H9 (cell line): ENCODE results near the gene SPATS1. TPM values are rescaled to one million over a fixed set of nuclear protein-coding genes. Genes with fewer than 3 reads are reported as not detected.

Experiments used
- DNase-seq: peaks from one replicate; pipeline ENCODE4 v3.0.0-alpha.2; 2017
- H2AFZ ChIP-seq: one replicate; pipeline ENCODE4 v1.6.1; 2013; ENCODE audit warnings: mild to moderate bottlenecking, low read length, control low read depth, moderate library complexity
- H2AK5ac ChIP-seq: 2 replicates; pipeline ENCODE4 v1.6.1; 2013; ENCODE audit warnings: low read length, control low read depth, mixed read lengths; ENCODE audit not compliant: insufficient read length
- H2BK120ac ChIP-seq: one replicate; pipeline ENCODE4 v1.6.1; 2013; ENCODE audit warnings: low read depth, mild to moderate bottlenecking, low read length, control low read depth, inconsistent platforms; ENCODE audit not compliant: poor library complexity, severe bottlenecking
- H2BK12ac ChIP-seq: 2 replicates; pipeline ENCODE4 v1.6.1; 2013; ENCODE audit warnings: low read length, control low read depth, mixed read lengths, low read depth; ENCODE audit not compliant: insufficient read length
- H2BK15ac ChIP-seq: 2 replicates; pipeline ENCODE4 v1.6.1; 2013; ENCODE audit warnings: low read depth, low read length, control low read depth
- H2BK20ac ChIP-seq: one replicate; pipeline ENCODE4 v1.6.1; 2013; ENCODE audit warnings: low read depth, mild to moderate bottlenecking, low read length, control low read depth, inconsistent platforms; ENCODE audit not compliant: poor library complexity, severe bottlenecking
- H2BK5ac ChIP-seq: 2 replicates; pipeline ENCODE4 v1.6.1; 2013; ENCODE audit warnings: low read length, control low read depth, mixed read lengths; ENCODE audit not compliant: insufficient read length
- H3K14ac ChIP-seq: 2 replicates; pipeline ENCODE4 v1.6.1; 2013; ENCODE audit warnings: low read length, control low read depth; ENCODE audit not compliant: insufficient read depth
- H3K18ac ChIP-seq: 2 replicates; pipeline ENCODE4 v1.6.1; 2013; ENCODE audit warnings: low read depth, mild to moderate bottlenecking, mixed read lengths, low read length, control low read depth; ENCODE audit not compliant: insufficient read length
- H3K23ac ChIP-seq: 2 replicates; pipeline ENCODE4 v1.6.1; 2013; ENCODE audit warnings: low read length, control low read depth, mixed read lengths, low read depth; ENCODE audit not compliant: insufficient read length
- H3K23me2 ChIP-seq: 2 replicates; pipeline ENCODE4 v1.6.1; 2013; ENCODE audit warnings: low read depth, mild to moderate bottlenecking, mixed read lengths, low read length, control low read depth; ENCODE audit not compliant: insufficient read length, poor library complexity, severe bottlenecking
- H3K27ac ChIP-seq: 2 replicates; pipeline ENCODE4 v1.5.1; 2013; ENCODE audit warnings: low read length, control low read depth, mixed read lengths, low read depth; ENCODE audit not compliant: insufficient read length
- H3K27me3 ChIP-seq: 2 replicates; pipeline ENCODE4 v1.6.1; 2013; ENCODE audit warnings: low read length, control low read depth, inconsistent platforms; ENCODE audit not compliant: insufficient read depth
- H3K4ac ChIP-seq: 2 replicates; pipeline ENCODE4 v1.6.1; 2013; ENCODE audit warnings: low read depth, mild to moderate bottlenecking, control low read depth, inconsistent platforms, low read length, moderate library complexity
- H3K4me1 ChIP-seq: 2 replicates; pipeline ENCODE4 v1.6.1; 2013; ENCODE audit warnings: low read length, control low read depth, inconsistent platforms; ENCODE audit not compliant: insufficient read depth
- H3K4me2 ChIP-seq: 2 replicates; pipeline ENCODE4 v1.6.1; 2013; ENCODE audit warnings: low read length, control low read depth, mixed read lengths; ENCODE audit not compliant: insufficient read length, insufficient read depth
- H3K56ac ChIP-seq: 2 replicates; pipeline ENCODE4 v1.6.1; 2013; ENCODE audit warnings: low read depth, mild to moderate bottlenecking, mixed read lengths, low read length, control low read depth; ENCODE audit not compliant: insufficient read length
- H3K79me1 ChIP-seq: 2 replicates; pipeline ENCODE4 v1.6.1; 2013; ENCODE audit warnings: low read depth, mild to moderate bottlenecking, moderate library complexity, low read length, control low read depth, inconsistent platforms; ENCODE audit not compliant: insufficient read depth, poor library complexity, severe bottlenecking
- H3K79me2 ChIP-seq: 2 replicates; pipeline ENCODE4 v1.6.1; 2013; ENCODE audit warnings: low read length, control low read depth, inconsistent platforms; ENCODE audit not compliant: insufficient read depth
- H3K9ac ChIP-seq: 2 replicates; pipeline ENCODE4 v1.6.1; 2013; ENCODE audit warnings: low read length, control low read depth, mixed read lengths; ENCODE audit not compliant: insufficient read length; ENCODE audit errors: extremely low read depth
- H3K9me3 ChIP-seq: one replicate; pipeline ENCODE4 v1.6.1; 2013; ENCODE audit warnings: low read depth, low read length, inconsistent platforms; ENCODE audit not compliant: control insufficient read depth
- H3T11ph ChIP-seq: one replicate; pipeline ENCODE4 v1.6.1; 2013; ENCODE audit warnings: mild to moderate bottlenecking, low read length, control low read depth, inconsistent platforms
- H4K20me1 ChIP-seq: one replicate; pipeline ENCODE4 v1.6.1; 2013; ENCODE audit not compliant: control insufficient read depth, insufficient read length, insufficient read depth
- H4K5ac ChIP-seq: 2 replicates; pipeline ENCODE4 v1.6.1; 2013; ENCODE audit warnings: low read depth, mild to moderate bottlenecking, mixed read lengths, low read length, control low read depth; ENCODE audit not compliant: insufficient read length
- H4K8ac ChIP-seq: replicated peaks from 2 replicates; pipeline ENCODE4 v1.6.1; 2013; ENCODE audit warnings: low read length, control low read depth, mixed read lengths, low read depth; ENCODE audit not compliant: insufficient read length
- H4K91ac ChIP-seq: 2 replicates; pipeline ENCODE4 v1.6.1; 2013; ENCODE audit warnings: low read depth, mild to moderate bottlenecking, moderate library complexity, mixed read lengths, low read length, control low read depth; ENCODE audit not compliant: insufficient read length
- H3K27ac Mint-ChIP-seq, 3 experiments: 2 replicates in 2 of 3; 3 replicates in 1 of 3; pipeline ENCODE4 v1.8.0; 2020 to 2021; ENCODE audit warnings: mixed read lengths in 3 of 3, mild to moderate bottlenecking in 1 of 3, moderate library complexity in 1 of 3
- H3K27me3 Mint-ChIP-seq: 2 replicates; pipeline ENCODE4 v1.8.0; 2021; ENCODE audit warnings: low read depth, mild to moderate bottlenecking, moderate library complexity, mixed read lengths
- H3K36me3 Mint-ChIP-seq, 3 experiments: 2 replicates in 2 of 3; 3 replicates in 1 of 3; pipeline ENCODE4 v1.8.0; 2020 to 2021; ENCODE audit warnings: low read depth in 3 of 3, mixed read lengths in 3 of 3; ENCODE audit not compliant: insufficient read depth in 1 of 3
- H3K4me1 Mint-ChIP-seq, 2 experiments: 2 replicates each; pipeline ENCODE4 v1.8.0; 2020; ENCODE audit warnings: mixed read lengths in 2 of 2
- H3K4me3 Mint-ChIP-seq, 2 experiments: 2 replicates in 1 of 2; 3 replicates in 1 of 2; pipeline ENCODE4 v1.8.0; 2020 to 2021; ENCODE audit warnings: mild to moderate bottlenecking in 2 of 2, mixed read lengths in 2 of 2, moderate library complexity in 1 of 2
- H3K9me3 Mint-ChIP-seq, 2 experiments: 2 replicates in 1 of 2; 3 replicates in 1 of 2; pipeline ENCODE4 v1.8.0; 2020; ENCODE audit warnings: mild to moderate bottlenecking in 2 of 2, mixed read lengths in 2 of 2, moderate library complexity in 1 of 2
- CTCF ChIP-seq: fragments of 200-600 bp; sonication (generic); conservative IDR thresholded peaks from 3 replicates; pipeline ENCODE4 v1.8.0; 2021; ENCODE audit warnings: antibody characterized with exemption, mild to moderate bottlenecking
- WGBS: extraction: QIAGEN DNeasy Blood & Tissue Kit; methylation state at CpG from one replicate; pipeline ENCODE4 v1.1.7; 2013; ENCODE audit warnings: missing lambda C conversion rate, low lambda C conversion rate, mixed read lengths; ENCODE audit not compliant: insufficient read length; ENCODE audit errors: extremely low coverage; 5-methylcytosine and 5-hydroxymethylcytosine counted together
- total RNA-seq: library from RNA; stranded (reverse); gene quantifications from 2 replicates; pipeline ENCODE4 v1.2.1, GENCODE V29; 2021

SPATS1 gene
- total RNA-seq, 1 experiment from 2014 or later = not detected

GRCh38 chr6:44309092-44309491 is 33.4 kb upstream of the SPATS1 start:
- no peaks in the 10 kb centered on the region for H3K4me1 ChIP-seq
- no peak overlapping the region for H2AFZ ChIP-seq
- no peaks in the 10 kb centered on the region for H4K20me1 ChIP-seq
- H3K4me2 ChIP-seq = no peak overlapping the region
- TF ChIP-seq CTCF = no peak
- H2BK5ac ChIP-seq = no peak overlapping the region
- H3K18ac ChIP-seq = no peak overlapping the region
- no peak overlapping the region for H2AK5ac ChIP-seq
- no peak overlapping the region for H3K14ac ChIP-seq
- no peak overlapping the region for H3K4me3 Mint-ChIP-seq
- no peaks in the 10 kb centered on the region for H3K9me3 Mint-ChIP-seq
- H4K8ac ChIP-seq = no peak overlapping the region
- H3K23me2 ChIP-seq = peaks cover 4% of the 10 kb centered on the region
- WGBS = no CpG with 5 or more reads among the region's 2 CpGs
- H4K91ac ChIP-seq = no peak overlapping the region
- H2BK120ac ChIP-seq = no peak overlapping the region
- H2BK12ac ChIP-seq = no peak overlapping the region
- no peak overlapping the region for H2BK15ac ChIP-seq
- peaks cover 27 to 73% (median 67%) of the 10 kb centered on the region in 3 experiments for H3K36me3 Mint-ChIP-seq
- peaks cover 9% of the 10 kb centered on the region in 2 experiments for H3K4me1 Mint-ChIP-seq
- no peak overlapping the region for H3K23ac ChIP-seq
- H3K9me3 ChIP-seq = no peaks in the 10 kb centered on the region
- peaks cover 5% of the 10 kb centered on the region for H3K79me1 ChIP-seq
- peaks cover 6% of the 10 kb centered on the region; the same call in 1 of the 2 replicates for H3K79me2 ChIP-seq
- H3K9ac ChIP-seq = no peak overlapping the region
- H2BK20ac ChIP-seq = no peak overlapping the region
- peaks cover 2% of the 10 kb centered on the region; the same call in 1 of the 2 replicates for H3K27me3 ChIP-seq
- no peak overlapping the region for H4K5ac ChIP-seq
- H3K4ac ChIP-seq = no peak overlapping the region
- no peak overlapping the region for H3K27ac Mint-ChIP-seq
- H3K27ac ChIP-seq = no peak overlapping the region
- H3K56ac ChIP-seq = no peak overlapping the region
- H3K27me3 Mint-ChIP-seq = no peaks in the 10 kb centered on the region; the same call in 1 of the 2 replicates
- no peak overlapping the region for H3T11ph ChIP-seq
- DNase-seq = no peak
